Measurements from ENCODE around the gene HINFP. TPM values are rescaled to one million over a fixed set of nuclear protein-coding genes. Genes with fewer than 3 reads are reported as not detected.
"Not testable (repeated sequence)": the region's sequence is repeated elsewhere in the genome, so short reads cannot be mapped to it uniquely, and the experiment has no call there.

HINFP gene
- total RNA-seq, 6 experiments from 2014 or later = 6.4 to 13.6 (median 10.7) TPM

DNA sequence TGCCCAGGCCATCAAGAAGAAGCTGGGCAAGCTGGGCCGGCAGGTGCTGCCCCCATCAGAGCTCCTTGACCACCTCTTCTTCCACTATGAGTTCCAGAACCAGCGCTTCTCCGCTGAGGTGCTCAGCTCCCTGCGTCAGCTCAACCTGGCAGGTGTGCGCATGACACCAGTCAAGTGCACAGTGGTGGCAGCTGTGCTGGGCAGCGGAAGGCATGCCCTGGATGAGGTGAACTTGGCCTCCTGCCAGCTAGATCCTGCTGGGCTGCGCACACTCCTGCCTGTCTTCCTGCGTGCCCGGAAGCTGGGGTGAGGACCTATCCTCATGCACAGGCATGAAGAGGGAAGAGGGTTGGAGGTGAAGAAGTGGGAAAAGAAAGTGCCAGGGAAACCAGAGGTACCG, 58.6 kb downstream of the HINFP start:
- peak; percentile 55 to 71 (median 69) for DNase-seq
- ATAC-seq = peak; percentile 49 to 69 (median 58)
- Histone ChIP-seq H3K9me3 (no peaks in the 10 kb centered on the region), H3K27me3 (no peaks in the 10 kb centered on the region), H3K27ac (no peak overlapping the region), H3K4me3 (no peak overlapping the region), H3K36me3 (peaks cover 0 to 1% (median 0%) of the 10 kb centered on the region in 4 donors), H3K4me1 (peaks cover 0 to 14% (median 5%) of the 10 kb centered on the region in 4 donors)
- WGBS (ENCODE audit: insufficient coverage, low coverage, low lambda C conversion rate, missing lambda C conversion rate) = 36% methylated on average over 3 of the region's 10 CpGs
- intact Hi-C loops (cut with DNase I) = no loop called here
- TF ChIP-seq, protein P1, sequence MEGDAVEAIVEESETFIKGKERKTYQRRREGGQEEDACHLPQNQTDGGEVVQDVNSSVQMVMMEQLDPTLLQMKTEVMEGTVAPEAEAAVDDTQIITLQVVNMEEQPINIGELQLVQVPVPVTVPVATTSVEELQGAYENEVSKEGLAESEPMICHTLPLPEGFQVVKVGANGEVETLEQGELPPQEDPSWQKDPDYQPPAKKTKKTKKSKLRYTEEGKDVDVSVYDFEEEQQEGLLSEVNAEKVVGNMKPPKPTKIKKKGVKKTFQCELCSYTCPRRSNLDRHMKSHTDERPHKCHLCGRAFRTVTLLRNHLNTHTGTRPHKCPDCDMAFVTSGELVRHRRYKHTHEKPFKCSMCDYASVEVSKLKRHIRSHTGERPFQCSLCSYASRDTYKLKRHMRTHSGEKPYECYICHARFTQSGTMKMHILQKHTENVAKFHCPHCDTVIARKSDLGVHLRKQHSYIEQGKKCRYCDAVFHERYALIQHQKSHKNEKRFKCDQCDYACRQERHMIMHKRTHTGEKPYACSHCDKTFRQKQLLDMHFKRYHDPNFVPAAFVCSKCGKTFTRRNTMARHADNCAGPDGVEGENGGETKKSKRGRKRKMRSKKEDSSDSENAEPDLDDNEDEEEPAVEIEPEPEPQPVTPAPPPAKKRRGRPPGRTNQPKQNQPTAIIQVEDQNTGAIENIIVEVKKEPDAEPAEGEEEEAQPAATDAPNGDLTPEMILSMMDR (IDR thresholded peaks at IDR 0.05) = no peak
- no peak for TF ChIP-seq POLR2A (IDR thresholded peaks at IDR 0.05)

DNA sequence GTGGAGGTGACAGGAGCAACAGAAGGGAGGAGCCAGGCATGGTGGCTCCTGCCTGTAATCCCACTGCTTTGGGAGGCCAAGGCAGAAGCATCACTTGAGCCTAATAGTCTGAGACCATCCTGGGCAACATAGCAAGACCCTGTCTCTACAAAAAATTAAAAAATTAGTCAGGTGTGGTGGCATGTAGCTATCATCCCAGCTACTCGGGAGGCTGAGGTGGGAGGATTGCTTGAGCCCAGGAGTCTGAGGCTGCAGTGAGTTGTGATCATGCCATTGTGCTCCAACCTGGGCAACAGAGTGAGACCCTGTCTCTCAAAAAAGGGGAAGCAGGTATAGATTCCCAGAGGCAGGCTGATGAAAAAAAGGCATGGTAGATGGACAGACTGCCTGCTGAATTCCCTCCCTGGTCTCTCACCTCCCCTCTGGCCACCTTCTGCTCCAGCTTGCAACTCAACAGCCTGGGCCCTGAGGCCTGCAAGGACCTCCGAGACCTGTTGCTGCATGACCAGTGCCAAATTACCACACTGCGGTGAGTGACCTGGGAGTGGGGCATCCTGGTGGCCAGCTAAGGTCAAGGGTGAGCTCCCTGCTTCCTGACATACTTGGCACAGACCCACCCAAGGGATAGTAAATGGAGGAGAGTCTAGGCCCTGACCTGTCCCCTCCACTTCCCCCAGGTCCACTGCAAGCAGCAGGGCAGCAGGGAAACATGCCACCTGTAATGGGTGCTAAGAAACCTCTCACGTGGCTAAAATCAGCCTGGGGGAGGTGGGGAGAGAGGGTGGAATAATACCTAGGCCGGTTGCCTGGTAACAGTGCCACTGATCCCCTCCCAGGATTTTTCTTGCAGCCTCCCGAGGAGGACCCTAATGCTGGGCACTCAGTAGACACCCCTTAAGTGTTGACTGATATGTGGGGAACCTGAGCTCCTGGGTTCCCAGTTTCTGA, 59.6 kb downstream of the HINFP start:
- H3K27me3 ChIP-seq = no peaks in the 10 kb centered on the region
- 63% methylated on average over 4 of the region's 6 CpGs for WGBS (ENCODE audit: insufficient coverage, low coverage, low lambda C conversion rate, missing lambda C conversion rate)
- intact Hi-C loops (cut with DNase I) = no loop called here
- H3K4me1 ChIP-seq = peaks cover 0 to 14% (median 5%) of the 10 kb centered on the region in 4 donors
- ATAC-seq (peak; percentile 65 to 76 (median 72)), DNase-seq (peak in 1 of 3 donors; percentile 69)
- H3K9me3 ChIP-seq = no peaks in the 10 kb centered on the region
- no peak overlapping the region for H3K27ac ChIP-seq
- TF ChIP-seq, protein P1 (IDR thresholded peaks at IDR 0.05) = no peak
- no peak for TF ChIP-seq POLR2A (IDR thresholded peaks at IDR 0.05)
- H3K36me3 ChIP-seq = no peaks in the 10 kb centered on the region
- no peak overlapping the region for H3K4me3 ChIP-seq

DNA sequence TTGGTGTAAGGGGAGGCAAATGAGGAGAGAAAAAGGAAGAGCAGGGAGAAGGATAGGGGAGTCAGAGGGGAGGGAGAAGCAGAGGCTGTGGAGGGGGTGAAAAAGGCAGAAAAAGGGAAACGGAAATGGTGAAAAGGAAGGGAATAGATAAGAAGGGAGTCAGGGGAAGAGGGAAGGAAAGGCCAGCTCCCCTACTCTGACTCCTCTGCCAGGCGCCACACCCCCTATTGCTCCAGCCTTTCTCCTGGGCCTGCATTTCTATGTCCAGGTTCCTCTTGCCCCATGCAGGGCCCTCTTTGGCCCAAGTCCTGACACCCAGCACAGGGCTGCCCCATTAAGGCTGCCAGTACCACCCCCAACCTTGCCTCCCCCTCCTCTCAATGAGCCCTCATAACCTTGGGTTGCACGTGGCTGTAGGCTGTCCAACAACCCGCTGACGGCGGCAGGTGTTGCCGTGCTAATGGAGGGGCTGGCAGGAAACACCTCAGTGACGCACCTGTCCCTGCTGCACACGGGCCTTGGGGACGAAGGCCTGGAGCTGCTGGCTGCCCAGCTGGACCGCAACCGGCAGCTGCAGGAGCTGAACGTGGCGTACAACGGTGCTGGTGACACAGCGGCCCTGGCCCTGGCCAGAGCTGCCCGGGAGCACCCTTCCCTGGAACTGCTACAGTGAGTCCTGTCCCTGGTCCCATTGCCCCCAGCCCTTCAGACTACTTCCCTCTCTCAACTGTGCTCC, 60.5 kb downstream of the HINFP start:
- DNase-seq (no peak), ATAC-seq (peak; percentile 21 to 38 (median 22))
- Histone ChIP-seq H3K4me3 (no peak overlapping the region), H3K36me3 (no peaks in the 10 kb centered on the region), H3K4me1 (peaks cover 0 to 14% (median 5%) of the 10 kb centered on the region in 4 donors), H3K9me3 (no peaks in the 10 kb centered on the region), H3K27ac (no peak overlapping the region), H3K27me3 (no peaks in the 10 kb centered on the region)
- WGBS (ENCODE audit: insufficient coverage, low coverage, low lambda C conversion rate, missing lambda C conversion rate) = 78% methylated on average over 6 of the region's 17 CpGs
- TF ChIP-seq, protein P1 (IDR thresholded peaks at IDR 0.05) = no peak
- TF ChIP-seq POLR2A (IDR thresholded peaks at IDR 0.05) = no peak
- intact Hi-C loops (cut with DNase I) = no loop called here

DNA sequence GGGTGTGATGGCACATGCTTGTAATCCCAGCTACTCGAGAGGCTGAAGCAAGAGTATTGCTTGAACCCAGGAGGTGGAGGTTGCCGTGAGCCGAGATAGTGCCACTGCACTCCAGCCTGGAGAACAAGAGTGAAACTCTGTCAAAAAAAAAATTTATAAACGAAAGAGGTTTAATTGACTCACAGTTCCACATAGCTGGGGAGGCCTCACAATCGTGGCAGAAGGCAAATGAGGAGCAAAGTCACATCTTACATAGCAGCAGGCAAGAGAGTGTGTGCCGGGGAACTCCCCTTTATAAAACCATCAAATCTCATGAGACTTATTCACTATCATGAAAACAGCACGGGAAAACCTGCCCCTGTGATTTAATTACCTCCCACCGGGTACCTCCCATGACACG, 63.0 kb downstream of the HINFP start:
- H3K9me3 ChIP-seq; H3K27ac ChIP-seq; intact Hi-C loops (cut with DNase I); ATAC-seq; H3K27me3 ChIP-seq; DNase-seq; H3K4me3 ChIP-seq; H3K36me3 ChIP-seq: not testable (repeated sequence)
- H3K4me1 ChIP-seq = peaks cover 0 to 10% (median 5%) of the 10 kb centered on the region in 4 donors
- WGBS (ENCODE audit: insufficient coverage, low coverage, low lambda C conversion rate, missing lambda C conversion rate) = 84% methylated on average over 8 of the region's 9 CpGs

Other genes with a start within 250 kb of the HINFP start
- under 1 TPM in 2 of 6 experiments, not detected in 4; 0.07 TPM for gene CXCR5, start 237.7 kb upstream of the HINFP start, total RNA-seq
- 10 to 100 TPM; 10.2 to 22.5 (median 19.8) TPM for gene BCL9L, start 195.7 kb upstream of the HINFP start, total RNA-seq
- gene UPK2, start 165.3 kb upstream of the HINFP start, total RNA-seq = not detected
- gene FOXR1, start 149.8 kb upstream of the HINFP start, total RNA-seq = not detected
- gene CENATAC, start 123.4 kb upstream of the HINFP start, total RNA-seq = 10 to 100 TPM; 11.5 to 16.7 (median 13.0) TPM
- gene RPS25, start 103.2 kb upstream of the HINFP start, total RNA-seq = 100 to 1,000 TPM; 326 to 822 (median 376) TPM
- 10 to 100 TPM; 17.2 to 46.3 (median 33.4) TPM for gene TRAPPC4, start 102.8 kb upstream of the HINFP start, total RNA-seq
- gene SLC37A4, start 90.7 kb upstream of the HINFP start, total RNA-seq = 100 to 1,000 TPM in 4 of 6 experiments, 10 to 100 TPM in 2; 78.5 to 177 (median 147) TPM
- gene HYOU1, start 64.4 kb upstream of the HINFP start, total RNA-seq = 100 to 1,000 TPM; 107 to 202 (median 171) TPM
- 10 to 100 TPM in 4 of 6 experiments, 1 to 10 TPM in 2; 8.5 to 18.3 (median 11.3) TPM for gene VPS11, start 53.8 kb upstream of the HINFP start, total RNA-seq
- 10 to 100 TPM; 11.3 to 35.3 (median 14.6) TPM for gene HMBS, start 36.7 kb upstream of the HINFP start, total RNA-seq
- gene DPAGT1, start 19.7 kb upstream of the HINFP start, total RNA-seq = 10 to 100 TPM; 29.8 to 55.5 (median 41.6) TPM
- gene C2CD2L, start 14.2 kb upstream of the HINFP start, total RNA-seq = 1 to 10 TPM; 5.4 to 9.7 (median 6.5) TPM
- under 1 TPM in 4 of 6 experiments, not detected in 2; 0.04 to 0.22 (median 0.09) TPM for gene ABCG4, start 27.5 kb downstream of the HINFP start, total RNA-seq
- gene NLRX1, start 47.1 kb downstream of the HINFP start, total RNA-seq = 10 to 100 TPM in 4 of 6 experiments, 1 to 10 TPM in 2; 8.1 to 13.2 (median 10.9) TPM
- gene NHERF4, start 63.9 kb downstream of the HINFP start, total RNA-seq = under 1 TPM in 1 of 6 experiments, not detected in 5; 0.32 TPM
- gene CBL, start 84.8 kb downstream of the HINFP start, total RNA-seq = 1 to 10 TPM; 3.1 to 7.1 (median 4.6) TPM
- 10 to 100 TPM in 4 of 6 experiments, 1 to 10 TPM in 2; 1.8 to 28.7 (median 12.5) TPM for gene MCAM, start 195.6 kb downstream of the HINFP start, total RNA-seq
- 10 to 100 TPM; 12.9 to 18.1 (median 15.1) TPM for gene RNF26, start 212.9 kb downstream of the HINFP start, total RNA-seq
- 1 to 10 TPM; 2.8 to 6.3 (median 4.8) TPM for gene C1QTNF5, start 219.3 kb downstream of the HINFP start, total RNA-seq
- gene MFRP, start 225.1 kb downstream of the HINFP start, total RNA-seq = not detected

Measured in right lobe of liver (tissue), 6 donors.